NCI-H128 (cell line): ENCODE measurements around the gene DENND5B.
"Not testable (repeated sequence)": the region's sequence is repeated elsewhere in the genome, so short reads cannot be mapped to it uniquely, and the experiment has no call there.

Experiments used
- DNase-seq: peaks from one replicate; lab custom pipeline; 2025; ENCODE audit not compliant: unreplicated experiment; lab: John Stamatoyannopoulos, UW

The DENND5B gene

DNA sequence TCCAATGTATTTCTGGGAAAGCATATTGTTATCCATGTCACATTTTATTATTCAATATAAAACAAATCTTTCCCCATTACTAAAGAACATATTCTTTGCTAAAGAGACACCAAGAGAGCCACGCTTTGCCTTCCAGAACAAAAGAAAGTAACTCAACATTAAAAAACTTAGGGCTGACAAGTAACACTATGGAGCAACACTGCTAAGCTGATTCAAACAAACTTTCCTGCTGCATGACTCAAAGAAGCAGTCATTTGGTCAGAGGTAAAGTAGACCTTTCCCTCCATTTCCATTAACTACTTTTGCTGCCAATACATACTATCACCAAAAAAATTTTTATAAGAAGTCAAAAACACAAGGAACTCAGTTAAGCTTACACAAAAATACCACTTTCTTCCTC lies 83.0 kb downstream of the DENND5B start:
- DNase-seq = no peak

DNA sequence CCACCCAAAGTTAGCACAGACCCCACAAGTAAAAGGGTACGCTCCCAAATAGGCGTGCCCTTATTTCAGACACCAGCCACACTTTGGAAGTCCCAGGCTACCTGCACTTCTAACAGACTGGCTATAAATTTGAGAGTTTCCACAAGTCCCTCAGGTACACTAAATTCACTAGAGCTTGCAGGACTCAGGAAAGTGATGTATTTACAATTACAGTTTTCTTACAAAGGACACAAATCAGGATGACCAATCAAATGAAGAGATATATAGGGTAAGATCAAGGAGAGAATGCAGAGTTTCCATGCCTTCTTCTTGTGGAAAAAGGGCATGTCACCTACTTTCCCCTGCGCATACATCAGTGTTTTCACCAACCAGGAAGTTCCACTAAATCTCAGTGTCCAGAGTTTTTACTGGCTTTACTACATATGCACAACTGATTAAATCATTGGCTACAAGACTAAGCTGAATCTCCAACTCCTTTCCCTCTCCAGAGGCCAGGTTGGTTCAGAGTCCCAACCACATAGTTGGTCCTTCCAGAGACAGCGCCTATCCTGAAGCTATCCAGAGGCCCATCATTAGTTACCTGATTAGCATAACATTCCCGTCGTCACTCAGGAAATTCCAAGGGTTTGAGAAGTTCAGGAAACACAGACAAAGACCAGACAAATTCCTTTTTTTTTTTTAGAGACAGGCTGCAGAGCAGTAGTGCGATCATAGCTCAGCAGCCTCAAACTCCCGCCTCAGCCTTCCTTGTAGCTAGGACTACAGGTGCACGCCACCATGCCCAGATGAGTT lies 84.2 kb downstream of the DENND5B start:
- DNase-seq = no peak

DNA sequence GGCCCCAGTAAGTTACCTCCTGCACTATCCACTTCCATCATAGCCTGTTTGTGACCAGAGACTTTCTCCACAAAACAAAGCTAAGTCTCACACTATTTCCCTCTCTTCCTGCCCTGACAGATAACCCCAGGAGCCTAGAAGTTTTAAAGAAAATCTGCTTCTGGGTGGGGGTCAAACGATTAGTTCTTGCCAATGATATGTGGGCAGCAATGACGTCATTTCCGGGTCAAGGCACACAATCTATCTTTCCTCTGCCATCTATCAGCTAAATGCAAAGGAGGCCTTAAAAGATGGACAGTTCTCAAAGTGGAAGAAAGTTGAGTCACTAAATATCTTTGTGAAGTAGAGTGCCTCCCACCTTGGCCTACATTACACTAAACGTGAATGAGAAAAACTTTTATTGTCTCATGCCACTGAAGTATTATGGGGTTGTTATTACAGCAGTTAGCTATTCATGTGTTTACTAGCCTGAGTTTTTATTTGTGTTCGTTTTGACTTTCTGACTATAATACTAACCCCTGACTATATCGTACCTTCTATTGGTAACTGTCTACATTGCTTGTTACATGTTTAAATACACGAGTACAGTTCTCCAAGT lies 86.2 kb downstream of the DENND5B start:
- no peak for DNase-seq

DNA sequence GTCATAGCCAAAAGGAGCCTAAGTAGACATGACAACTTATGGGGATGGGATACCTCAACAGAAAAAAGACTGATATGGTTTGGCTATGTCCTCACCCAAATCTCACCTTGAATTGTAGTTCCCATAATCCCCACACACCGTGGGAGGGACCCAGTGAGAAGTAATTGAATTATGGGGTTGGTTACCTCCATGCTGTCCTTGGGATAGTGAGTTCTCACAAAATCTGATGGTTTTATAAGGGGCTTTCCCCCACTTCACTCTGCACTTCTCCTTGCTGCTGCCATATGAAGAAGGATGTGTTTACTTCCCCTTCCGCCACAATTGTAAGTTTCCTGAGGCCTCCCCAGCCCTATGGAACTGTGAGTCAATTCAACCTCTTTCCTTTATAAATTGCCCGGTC lies 89.9 kb downstream of the DENND5B start:
- DNase-seq = not testable (repeated sequence)

DNA sequence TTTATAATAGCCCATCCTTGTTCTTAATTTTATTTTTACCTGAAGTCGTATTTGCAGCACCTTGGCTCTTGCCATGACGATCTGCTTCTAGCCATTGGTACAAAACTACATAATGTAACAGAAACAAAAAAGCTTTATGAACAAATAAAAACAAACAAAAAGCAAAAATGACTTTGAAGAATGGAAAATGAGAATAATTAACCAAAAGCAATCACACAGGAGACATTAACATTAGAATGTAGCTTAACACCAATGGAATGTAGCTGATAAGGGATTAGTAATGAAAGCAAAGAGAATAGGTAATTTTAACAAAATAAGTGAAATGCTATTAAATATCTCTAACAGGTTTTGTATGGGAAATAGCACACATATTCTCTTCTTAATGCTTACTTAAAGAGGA lies 91.4 kb downstream of the DENND5B start:
- no peak for DNase-seq

DNA sequence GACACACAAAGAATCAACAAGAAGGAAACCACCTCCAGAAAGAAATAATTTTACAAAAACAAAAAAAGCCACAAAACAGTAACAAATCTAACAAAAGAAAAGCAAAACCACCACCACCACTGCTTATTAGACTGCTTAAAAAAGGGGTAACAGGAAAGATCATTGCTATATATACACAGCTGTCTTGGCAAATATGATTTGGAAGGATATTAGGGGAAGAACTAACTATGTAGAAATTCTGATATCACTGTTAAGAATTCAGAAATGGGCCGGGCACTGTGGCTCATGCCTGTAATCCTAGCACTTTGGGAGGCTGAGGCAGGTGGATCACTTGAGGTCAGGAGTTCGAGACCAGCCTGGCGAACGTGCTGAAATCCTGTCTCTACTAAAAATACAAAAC lies 92.5 kb downstream of the DENND5B start:
- no peak for DNase-seq

DNA sequence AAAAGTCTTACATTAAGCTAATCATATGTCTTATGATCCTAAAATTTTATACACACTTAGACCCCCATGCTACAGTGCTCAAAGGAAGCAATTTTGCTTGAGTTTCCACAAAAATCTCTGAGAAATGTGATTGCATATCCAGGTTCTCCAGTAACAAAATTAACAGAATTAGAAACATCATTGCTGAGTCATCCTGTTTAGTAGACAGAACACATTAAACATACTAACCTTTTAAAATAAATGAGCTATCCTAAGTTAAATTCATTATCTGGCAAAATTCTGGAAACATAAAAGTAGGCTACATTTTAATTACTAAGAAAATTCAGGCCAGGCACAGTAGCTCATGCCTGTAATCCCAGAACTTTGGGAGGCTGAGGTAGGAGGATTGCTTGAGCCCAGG lies 94.7 kb downstream of the DENND5B start:
- DNase-seq = no peak

DNA sequence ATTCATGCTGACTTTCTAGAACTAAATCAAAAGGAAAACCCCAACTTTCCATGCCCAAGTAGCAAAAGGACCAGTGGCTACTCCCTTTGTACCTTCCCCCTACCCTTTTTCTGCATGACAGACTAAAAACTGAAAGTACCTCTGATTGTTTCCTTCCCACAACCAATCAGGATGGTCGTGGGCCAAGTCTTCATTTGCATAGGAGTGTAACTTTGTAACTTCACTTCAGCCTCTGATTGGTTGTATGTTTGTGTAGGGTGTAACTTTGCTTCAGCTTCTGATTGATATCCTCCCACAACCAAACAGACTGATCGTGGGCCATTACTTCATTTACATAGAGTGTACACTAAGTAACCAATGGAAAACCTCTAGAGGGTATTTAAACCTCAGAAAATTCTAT lies 96.5 kb downstream of the DENND5B start:
- no peak for DNase-seq

DNA sequence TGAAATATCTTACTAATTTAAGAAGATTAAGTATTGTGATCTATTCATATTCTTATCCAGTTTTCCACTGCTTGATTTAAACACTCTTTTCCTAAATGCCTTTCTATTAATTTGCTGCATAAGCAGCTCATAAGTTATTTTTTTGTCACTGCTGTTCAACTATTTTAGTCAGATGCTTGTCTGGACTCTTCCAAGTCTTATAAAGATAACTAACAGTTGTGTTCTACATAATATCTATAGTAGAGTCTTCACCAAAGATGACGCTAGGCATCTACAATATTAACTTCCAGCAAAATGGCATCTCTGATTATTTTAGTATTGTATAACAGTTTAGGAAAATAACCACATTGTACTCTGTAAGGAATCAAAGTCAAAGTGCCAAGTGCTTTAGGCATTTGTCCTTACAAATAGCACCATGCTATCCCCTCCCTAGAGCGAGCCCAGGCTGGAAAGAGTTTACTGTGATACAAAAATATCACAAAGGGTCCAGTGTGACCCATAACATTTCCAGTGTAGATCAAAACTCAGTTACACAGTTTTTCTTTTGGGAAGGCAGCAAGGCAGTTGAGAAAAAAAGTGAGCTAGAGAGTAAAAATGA lies 98.2 kb downstream of the DENND5B start:
- no peak for DNase-seq

DNA sequence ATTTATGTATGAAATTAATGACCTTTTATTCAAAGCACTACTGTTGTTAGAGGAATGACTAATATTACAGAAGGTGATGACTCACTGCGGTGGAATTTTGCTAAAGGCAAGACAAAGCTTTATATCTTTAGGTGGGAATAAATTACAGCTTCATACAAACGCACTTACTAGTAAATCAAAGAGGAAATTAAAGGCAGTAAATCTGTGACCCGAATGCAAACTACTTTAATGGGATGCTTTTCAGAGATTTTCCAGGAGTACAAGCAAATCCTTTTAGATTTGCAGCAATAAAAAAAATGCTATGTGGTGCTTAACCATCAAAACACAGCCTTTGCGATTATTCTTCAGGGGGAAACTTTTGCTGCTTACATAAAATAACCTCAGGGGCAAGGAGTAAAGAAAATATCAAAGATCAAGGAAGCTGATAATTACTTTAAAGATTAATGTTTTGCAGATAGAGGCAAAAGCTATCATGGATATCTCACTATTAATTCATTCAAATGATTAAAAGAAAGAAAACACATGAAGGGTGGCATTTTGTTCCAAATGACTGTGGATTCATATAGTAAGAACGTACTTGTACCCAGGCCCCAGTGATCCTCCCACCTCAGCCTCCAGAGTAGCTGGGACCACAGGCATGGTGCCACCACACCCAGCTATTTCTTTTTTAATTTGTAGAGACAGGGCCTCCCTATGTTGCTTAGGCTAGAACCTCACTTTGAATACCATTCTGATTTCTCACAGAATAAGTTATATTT lies 98.9 kb downstream of the DENND5B start:
- DNase-seq = no peak

DNA sequence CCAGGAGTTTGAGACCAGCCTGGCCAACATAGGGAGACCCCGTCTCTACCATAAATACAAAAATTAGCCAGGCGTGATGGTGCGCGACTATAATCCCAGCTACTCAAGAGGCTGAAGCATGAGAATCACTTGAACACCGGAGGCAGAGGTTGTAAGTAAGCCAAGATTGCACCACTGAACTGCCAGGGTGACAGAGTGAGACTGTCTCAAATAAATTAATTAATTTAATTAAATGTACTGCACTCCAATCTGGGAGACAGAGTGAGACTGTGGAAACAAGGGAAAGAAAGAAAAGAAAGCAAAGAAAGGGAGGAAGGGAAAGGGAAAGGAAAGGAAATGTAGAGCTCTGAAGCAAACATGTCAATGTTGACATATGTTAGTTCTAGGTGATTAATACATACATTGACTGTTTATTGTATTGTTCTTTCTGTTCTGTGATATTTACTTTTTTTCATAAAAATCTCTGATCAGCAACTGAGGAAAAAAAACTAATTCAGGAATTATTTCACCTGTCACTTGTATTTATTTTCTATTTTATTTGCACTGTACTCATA lies 99.6 kb downstream of the DENND5B start:
- DNase-seq = no peak

DNA sequence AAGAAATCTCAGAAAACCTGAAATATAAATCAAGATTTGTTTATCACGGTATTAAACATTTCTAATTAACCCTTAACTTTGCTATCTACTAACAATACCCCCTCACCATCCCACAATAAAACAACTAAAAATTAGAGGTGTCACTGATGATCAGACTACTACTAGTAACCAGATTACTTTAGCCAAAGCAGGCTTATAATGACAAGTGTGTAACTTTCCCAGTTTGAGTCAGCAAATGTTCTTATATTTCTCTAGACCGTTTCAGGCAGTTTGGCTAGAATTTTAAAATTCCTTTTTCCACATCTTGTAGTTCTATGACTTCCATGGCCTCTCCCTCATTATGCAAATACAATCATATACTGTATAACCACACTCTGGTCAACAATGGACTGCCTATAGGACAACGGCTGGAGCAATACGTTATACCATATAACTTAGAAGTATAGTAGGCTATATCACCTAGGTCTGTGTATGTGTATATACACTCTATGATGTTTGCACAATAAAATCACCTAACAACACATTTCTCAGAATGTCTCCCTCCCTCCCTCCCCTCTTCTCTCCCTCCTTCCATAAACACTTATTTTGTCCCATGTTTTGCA lies 102.1 kb downstream of the DENND5B start:
- DNase-seq = no peak

DNA sequence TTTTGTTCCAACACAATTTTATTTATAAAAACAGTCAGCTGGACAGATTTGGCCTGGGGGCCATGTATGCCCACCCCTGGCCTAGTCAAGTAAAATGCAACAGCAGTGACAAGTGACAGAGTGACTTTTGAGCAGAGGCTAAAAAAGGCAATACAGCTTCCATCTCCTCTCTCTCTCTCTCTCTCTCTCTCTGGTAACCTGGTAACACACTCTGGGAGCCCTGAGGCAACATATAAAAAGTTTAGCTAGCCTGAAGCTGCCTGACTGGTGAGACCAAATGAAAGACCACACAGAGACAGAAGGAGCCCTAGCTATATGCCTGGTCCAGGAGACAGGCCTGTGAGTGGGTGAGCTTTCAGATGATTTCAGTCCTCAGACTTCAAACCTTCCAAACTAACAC lies 105.4 kb downstream of the DENND5B start:
- no peak for DNase-seq

DNA sequence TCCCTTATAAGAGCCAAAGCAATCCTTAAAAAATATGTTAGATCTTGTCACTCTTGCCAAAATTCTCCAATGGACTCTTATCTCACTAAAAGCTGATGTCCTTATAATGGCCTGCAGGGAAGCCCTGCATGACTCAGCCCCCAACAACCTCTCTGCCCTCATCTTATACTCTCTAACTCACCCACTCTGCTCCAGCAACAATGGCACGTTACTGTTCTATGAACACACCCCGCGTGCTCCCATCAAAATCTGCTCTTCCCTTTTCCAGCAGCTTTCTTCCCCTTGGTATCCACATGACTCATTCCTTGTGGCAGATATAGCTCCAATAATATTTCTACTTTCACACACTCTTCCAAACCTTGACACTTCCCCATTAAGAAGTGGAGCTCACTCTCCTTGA lies 108.1 kb downstream of the DENND5B start:
- no peak for DNase-seq

DNA sequence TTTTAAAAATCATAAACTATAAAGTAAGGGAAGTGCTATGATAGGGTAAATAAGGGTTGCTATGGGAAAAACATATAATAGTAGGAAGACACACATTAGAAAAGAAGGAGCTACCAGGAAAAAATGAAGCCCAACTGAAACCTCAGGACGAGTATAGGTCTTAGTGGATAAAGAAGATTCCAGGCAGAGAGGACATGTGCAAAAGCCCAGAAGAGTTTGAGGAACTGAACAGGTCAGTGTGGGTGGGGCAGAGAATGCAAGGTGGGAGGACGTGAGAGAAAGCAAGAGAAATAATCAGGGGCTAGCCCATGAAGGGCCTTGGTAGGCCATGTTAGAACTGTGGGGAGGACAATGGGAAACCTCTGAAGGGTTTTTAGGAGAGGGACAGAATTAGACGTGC lies 109.5 kb downstream of the DENND5B start:
- DNase-seq = no peak

DNA sequence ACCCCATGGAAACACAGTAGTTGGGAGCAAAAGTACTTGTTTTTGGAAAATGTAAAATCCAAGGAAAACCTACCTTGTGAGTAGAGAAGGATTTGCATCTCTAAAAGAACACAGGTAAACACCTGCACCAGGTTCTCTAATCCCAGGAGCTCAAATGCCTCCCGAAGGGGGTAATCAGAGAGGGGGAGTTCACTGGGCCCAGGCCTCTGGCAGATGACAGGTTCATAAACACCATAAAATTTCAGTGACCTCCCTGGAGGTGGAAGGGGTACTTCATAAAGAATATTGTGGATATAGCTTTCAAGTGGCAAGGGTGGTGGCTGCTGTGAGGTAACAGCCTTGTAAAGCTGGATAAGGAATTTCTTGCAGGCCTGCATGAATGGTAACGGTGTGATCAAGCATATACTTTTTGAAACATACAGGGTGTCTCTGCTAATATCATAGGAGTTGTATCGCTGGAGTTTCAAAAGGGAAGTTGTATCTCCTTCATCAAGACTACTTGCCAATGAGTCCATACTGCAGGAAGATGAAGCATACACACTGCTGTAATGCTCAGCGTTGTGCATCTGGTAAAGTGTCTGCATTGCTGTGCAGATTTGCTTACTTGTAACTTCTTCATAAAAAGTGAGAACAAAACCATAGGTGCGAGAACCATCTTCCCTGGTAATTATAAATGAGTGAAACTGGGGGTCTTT lies 111.3 kb downstream of the DENND5B start:
- DNase-seq = no peak

DNA sequence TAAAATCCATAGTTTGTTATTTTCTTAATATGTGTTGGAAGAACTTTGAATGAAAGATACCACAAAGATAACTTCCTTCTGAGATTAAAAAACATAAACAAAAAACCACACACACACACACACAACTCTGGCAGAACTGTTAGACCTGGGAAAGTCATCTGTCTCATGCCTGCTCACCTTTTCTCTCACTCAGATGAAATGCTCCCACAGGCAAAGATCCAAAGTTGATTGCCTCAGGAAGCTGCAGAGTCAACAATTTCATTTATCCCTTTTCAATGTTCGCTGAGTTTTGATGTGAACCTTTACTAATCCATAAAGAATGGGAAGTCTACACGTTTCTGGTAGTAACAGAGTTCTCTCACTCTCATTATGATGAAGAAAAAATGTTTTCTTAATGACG lies 112.0 kb downstream of the DENND5B start:
- DNase-seq = no peak

DNA sequence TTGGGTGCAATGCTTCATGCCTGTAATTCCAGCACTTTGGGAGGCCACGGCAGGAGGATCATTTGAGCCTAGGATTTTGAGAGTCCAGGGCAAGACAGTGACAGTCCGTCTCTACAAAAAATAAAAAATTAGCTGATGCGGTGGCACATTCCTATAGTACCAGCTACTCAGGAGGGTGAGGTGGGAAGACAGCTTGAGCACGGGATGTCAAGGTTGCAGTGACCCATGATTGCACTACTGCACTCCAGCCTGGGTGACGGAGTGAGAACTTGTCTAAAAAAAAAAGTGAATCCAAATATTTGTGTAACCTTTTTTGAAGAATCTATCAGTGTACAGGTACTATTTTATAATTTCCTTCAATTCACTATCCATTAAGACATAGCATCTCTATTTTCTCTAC lies 112.5 kb downstream of the DENND5B start:
- DNase-seq = no peak

DNA sequence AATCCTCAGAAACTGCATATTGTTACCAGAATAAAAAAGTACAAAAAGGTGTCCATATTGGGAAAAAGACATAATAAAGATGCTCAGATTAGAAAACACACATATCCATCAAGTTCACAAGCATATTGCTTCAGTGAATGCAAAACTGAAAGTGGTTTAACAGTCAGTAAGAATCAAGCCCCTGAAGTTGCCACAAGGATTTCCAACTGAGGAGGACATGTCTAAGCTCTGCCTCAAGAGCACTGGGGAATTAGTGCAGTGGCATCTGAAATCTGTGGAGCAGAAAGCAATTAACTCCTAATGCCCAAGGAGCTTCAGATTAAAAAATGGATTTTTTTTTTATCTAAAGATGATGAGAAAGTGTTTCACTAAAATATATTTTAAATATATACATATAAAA lies 113.2 kb downstream of the DENND5B start:
- no peak for DNase-seq

DNA sequence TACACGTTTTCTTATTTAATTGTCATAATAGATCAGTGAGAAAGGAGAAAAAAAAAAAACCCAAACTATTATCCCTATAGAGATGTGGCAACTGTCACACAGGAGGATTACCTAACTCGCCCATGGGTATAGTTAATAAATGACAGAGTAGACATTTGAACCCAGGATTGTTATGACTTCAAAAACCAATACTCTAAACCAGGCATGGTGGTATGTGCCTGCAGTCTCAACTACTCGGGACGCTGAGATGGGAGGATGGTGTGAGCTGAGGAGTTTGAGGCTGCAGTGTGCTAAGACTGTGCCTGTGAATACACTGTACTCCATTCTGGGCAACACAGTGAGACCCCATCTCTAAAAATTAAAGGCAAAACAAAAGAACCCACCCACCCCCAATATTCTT lies 114.5 kb downstream of the DENND5B start:
- DNase-seq = no peak

DNA sequence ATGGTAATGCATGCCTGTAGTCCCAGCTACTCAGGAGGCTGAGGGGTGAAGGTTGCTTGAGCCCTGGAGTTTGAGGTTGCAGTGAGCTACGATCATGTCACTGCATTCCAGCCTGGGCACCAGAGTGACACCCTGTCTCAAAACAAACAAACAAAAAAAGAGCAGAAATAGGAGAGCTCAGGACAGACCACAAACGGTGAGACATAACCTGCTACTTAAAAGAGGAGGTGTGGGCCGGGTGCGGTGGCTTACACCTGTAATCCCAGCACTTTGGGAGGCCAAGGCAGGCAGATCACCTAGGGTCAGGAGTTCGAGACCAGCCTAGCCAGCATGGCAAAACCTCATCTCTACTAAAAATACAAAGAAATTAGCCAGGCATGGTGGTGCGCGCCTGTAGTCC lies 115.3 kb downstream of the DENND5B start:
- not testable (repeated sequence) for DNase-seq
